ENCODE measurements around the gene CD48. TPM values are rescaled to one million over a fixed set of nuclear protein-coding genes. Genes with fewer than 3 reads are reported as not detected.

The CD48 gene
- total RNA-seq, 2 experiments from 2014 or later, result 387 to 395 TPM

GRCh38 chr1:160708801-160709200, 2.8 kb downstream of the CD48 start:
- ChIA-PET CTCF (interaction anchor here (1.1 to 2.0 kb wide), 4 partner anchors 17 to 27 kb away, joined by 3 to 10 read pairs (median 4); no protein-coding TSS in a partner anchor), POLR2A (interaction anchor here (0.8 to 5.4 kb wide), 6 partner anchors 18 to 99 kb away, joined by 3 to 49 read pairs (median 4); no protein-coding TSS in a partner anchor)
- H3K4me3 Mint-ChIP-seq, result no peak overlapping the region
- Histone ChIP-seq H3K27me3 (ENCODE audit: control insufficient read depth in 1 of 2, insufficient read depth in 2 of 2, low read length in 2 of 2) (no peaks in the 10 kb centered on the region), H3K36me3 (ENCODE audit: insufficient read depth, low read length) (peaks cover 20% of the 10 kb centered on the region), H3K4me1 (ENCODE audit: insufficient read depth, low read length) (peaks cover 64% of the 10 kb centered on the region), H3K4me3 (ENCODE audit: low read length) (peak overlapping the region; percentile 73), H3K27ac (ENCODE audit: low read depth in 1 of 2, low read length in 2 of 2) (peak overlapping the region; percentile 86 to 93), H3K9me3 (ENCODE audit: control insufficient read depth in 1 of 2, insufficient read depth in 1 of 2, low read length in 2 of 2) (no peaks in the 10 kb centered on the region)
- intact Hi-C loops (cut with DNase I, micrococcal nuclease), result loop anchor here (5.0 kb wide), 2 partner anchors 72 to 82 kb away; no protein-coding TSS in a partner anchor
- H3K36me3 Mint-ChIP-seq (ENCODE audit: low read depth), result peaks cover 44% of the 10 kb centered on the region
- DNase-seq (peak in 5 of 14 experiments; percentile 9 to 67 (median 59)), ATAC-seq (ENCODE audit: poor library complexity) (peak; percentile 18)
- H3K27ac Mint-ChIP-seq, result no peak overlapping the region
- TF ChIP-seq CTCF (IDR thresholded peaks at IDR 0.05), result no peak
- peaks cover 23% of the 10 kb centered on the region for H3K4me1 Mint-ChIP-seq (ENCODE audit: low read depth)
- H3K9me3 Mint-ChIP-seq, result no peaks in the 10 kb centered on the region
- H3K27me3 Mint-ChIP-seq, result no peaks in the 10 kb centered on the region

GRCh38 chr1:160708118-160708517, 3.5 kb downstream of the CD48 start:
- ATAC-seq (ENCODE audit: poor library complexity), result no peak
- Mint-ChIP-seq H3K27ac (no peak overlapping the region), H3K4me1 (ENCODE audit: low read depth) (peaks cover 16% of the 10 kb centered on the region), H3K36me3 (ENCODE audit: low read depth) (peaks cover 51% of the 10 kb centered on the region), H3K27me3 (no peaks in the 10 kb centered on the region), H3K9me3 (no peaks in the 10 kb centered on the region), H3K4me3 (no peak overlapping the region)
- peaks cover 27% of the 10 kb centered on the region for H3K36me3 ChIP-seq (ENCODE audit: insufficient read depth, low read length)
- H3K27me3 ChIP-seq (ENCODE audit: control insufficient read depth in 1 of 2, insufficient read depth in 2 of 2, low read length in 2 of 2), result no peaks in the 10 kb centered on the region
- peak in 2 of 14 experiments; percentile 46 to 51 for DNase-seq
- intact Hi-C loops (cut with DNase I, micrococcal nuclease), result loop anchor here (5.0 kb wide), 2 partner anchors 71 to 81 kb away; no protein-coding TSS in a partner anchor
- peak overlapping the region; percentile 73 for H3K4me3 ChIP-seq (ENCODE audit: low read length)
- TF ChIP-seq CTCF (IDR thresholded peaks at IDR 0.05), result no peak
- H3K4me1 ChIP-seq (ENCODE audit: insufficient read depth, low read length), result peaks cover 67% of the 10 kb centered on the region
- peak overlapping the region; percentile 86 to 93 for H3K27ac ChIP-seq (ENCODE audit: low read depth in 1 of 2, low read length in 2 of 2)
- no peaks in the 10 kb centered on the region for H3K9me3 ChIP-seq (ENCODE audit: control insufficient read depth in 1 of 2, insufficient read depth in 1 of 2, low read length in 2 of 2)
- ChIA-PET POLR2A (interaction anchor here (0.7 to 5.4 kb wide), 12 partner anchors 18 to 185 kb away, joined by 3 to 49 read pairs (median 4); partner anchors contain the start of gene SLAMF6), CTCF (interaction anchor here (0.7 to 2.2 kb wide), 6 partner anchors 16 to 141 kb away, joined by 3 to 10 read pairs (median 4); no protein-coding TSS in a partner anchor)

- Mint-ChIP-seq H3K9me3 (no peaks in the 10 kb centered on the region), H3K27me3 (no peaks in the 10 kb centered on the region), H3K4me3 (no peak overlapping the region), H3K4me1 (ENCODE audit: low read depth) (peaks cover 9% of the 10 kb centered on the region), H3K36me3 (ENCODE audit: low read depth) (peaks cover 58% of the 10 kb centered on the region), H3K27ac (no peak overlapping the region)
- H3K4me3 ChIP-seq (ENCODE audit: low read length), result peak overlapping the region; percentile 73
- POLR2A ChIA-PET, result interaction anchor here (0.6 to 5.4 kb wide), 16 partner anchors 9 to 200 kb away, joined by 3 to 49 read pairs (median 4); partner anchors contain the start of gene SLAMF6
- H3K9me3 ChIP-seq (ENCODE audit: control insufficient read depth in 1 of 2, insufficient read depth in 1 of 2, low read length in 2 of 2), result no peaks in the 10 kb centered on the region
- H3K4me1 ChIP-seq (ENCODE audit: insufficient read depth, low read length), result peaks cover 67% of the 10 kb centered on the region
- no peak for ATAC-seq (ENCODE audit: poor library complexity)
- peak in 5 of 14 experiments; percentile 21 to 81 (median 63) for DNase-seq
- peak overlapping the region; percentile 86 to 93 for H3K27ac ChIP-seq (ENCODE audit: low read depth in 1 of 2, low read length in 2 of 2)
- intact Hi-C loops (cut with DNase I, micrococcal nuclease), result loop anchor here (5.0 kb wide), 2 partner anchors 70 to 80 kb away; no protein-coding TSS in a partner anchor
- CTCF ChIA-PET, result interaction anchor here (0.7 to 2.2 kb wide), 7 partner anchors 18 to 141 kb away, joined by 3 to 10 read pairs (median 6); no protein-coding TSS in a partner anchor
- no peak for TF ChIP-seq CTCF (IDR thresholded peaks at IDR 0.05)
- no peaks in the 10 kb centered on the region for H3K27me3 ChIP-seq (ENCODE audit: control insufficient read depth in 1 of 2, insufficient read depth in 2 of 2, low read length in 2 of 2)
- H3K36me3 ChIP-seq (ENCODE audit: insufficient read depth, low read length), result peaks cover 33% of the 10 kb centered on the region
Observed at GRCh38 chr1:160707236-160708064, 4.2 kb downstream of the CD48 start.

Data from CD4-positive, alpha-beta T cell (primary cell).